Fibroblast of skin of abdomen (primary cell): ENCODE measurements around the gene ASPDH.

Experiments
- DNase-seq: peaks from one replicate; pipeline ENCODE4 v3.0.0-alpha.2; 2013

The ASPDH gene

DNA sequence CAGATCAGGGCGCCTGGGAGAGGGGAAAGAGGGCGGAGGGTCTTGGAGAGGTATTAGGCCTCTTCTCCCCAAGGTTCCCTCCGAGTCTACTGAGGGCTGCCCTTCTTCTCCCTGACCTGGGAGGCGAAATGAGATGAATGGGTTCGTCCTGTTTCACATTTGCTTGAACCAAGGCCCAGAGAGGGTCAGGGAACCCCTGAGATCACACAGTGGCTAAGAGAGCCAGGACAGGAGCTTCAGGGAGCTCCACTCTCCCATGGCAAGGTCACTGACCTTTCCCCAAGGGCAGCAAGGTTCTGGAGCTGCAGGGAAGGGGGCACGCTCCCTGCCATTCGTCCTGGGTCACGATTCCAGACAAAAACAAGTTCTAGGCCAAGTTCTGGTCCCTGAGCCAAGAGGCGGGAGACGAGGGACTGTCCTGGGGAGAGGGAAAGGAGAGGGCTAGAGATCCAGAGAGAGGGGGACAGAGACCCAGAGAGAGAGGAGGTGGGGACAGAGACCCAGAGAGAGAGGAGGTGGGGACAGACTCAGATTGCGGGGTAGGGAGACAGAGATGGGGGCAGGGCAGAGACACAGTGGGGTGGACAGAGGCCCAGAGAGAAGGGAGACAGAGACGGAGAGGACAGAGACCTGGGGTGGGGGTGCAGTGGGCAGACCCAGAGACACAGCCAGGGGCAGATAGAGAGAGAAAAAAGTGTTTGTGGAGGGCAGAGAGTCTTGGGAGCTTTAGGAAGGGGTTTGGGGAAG is 541 bp downstream of the ASPDH start:
- no peak for DNase-seq

DNA sequence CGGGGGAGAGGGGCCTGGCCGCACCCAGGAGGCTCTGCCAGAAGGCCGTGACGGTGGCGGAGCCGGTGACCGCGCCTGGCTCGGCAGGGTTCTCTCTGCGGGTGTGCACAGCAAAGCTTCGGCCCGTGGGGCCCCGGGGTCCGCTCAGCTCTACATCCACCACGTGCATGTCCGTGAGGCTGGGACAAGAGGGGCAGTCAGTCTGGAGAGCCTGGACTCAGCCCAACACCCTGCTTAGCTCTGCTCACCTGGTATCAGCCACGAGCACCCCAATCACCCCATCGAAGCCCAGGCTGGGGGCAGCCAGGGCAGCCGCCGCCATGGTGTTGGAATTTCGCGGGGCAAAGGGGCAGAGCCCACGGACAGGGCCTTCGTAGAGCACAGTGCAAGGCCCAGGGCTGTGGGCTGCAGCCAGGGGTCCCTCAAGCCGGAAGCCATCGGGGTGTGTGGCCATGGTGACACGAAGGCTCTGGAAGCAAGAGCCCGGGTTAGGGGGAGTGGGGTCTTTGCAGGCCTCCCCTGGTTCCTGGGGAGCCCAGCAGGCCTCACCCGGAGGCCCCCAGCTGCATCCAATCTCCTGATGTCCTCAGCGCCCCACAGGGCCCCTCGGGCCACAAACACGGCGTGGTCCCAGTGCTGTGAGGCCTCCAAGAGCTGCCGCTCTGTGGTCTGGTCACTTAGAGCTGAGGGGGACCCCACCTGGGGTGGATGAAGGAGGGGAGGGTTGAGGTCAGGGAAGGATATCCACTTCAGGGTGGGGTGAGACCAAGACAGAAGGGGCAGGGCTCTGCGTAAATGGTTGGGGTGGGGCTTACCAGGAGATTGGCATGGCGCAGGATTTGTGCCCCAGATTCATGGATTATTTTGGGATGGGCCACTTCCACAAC is 1.4 kb downstream of the ASPDH start:
- DNase-seq: no peak

DNA sequence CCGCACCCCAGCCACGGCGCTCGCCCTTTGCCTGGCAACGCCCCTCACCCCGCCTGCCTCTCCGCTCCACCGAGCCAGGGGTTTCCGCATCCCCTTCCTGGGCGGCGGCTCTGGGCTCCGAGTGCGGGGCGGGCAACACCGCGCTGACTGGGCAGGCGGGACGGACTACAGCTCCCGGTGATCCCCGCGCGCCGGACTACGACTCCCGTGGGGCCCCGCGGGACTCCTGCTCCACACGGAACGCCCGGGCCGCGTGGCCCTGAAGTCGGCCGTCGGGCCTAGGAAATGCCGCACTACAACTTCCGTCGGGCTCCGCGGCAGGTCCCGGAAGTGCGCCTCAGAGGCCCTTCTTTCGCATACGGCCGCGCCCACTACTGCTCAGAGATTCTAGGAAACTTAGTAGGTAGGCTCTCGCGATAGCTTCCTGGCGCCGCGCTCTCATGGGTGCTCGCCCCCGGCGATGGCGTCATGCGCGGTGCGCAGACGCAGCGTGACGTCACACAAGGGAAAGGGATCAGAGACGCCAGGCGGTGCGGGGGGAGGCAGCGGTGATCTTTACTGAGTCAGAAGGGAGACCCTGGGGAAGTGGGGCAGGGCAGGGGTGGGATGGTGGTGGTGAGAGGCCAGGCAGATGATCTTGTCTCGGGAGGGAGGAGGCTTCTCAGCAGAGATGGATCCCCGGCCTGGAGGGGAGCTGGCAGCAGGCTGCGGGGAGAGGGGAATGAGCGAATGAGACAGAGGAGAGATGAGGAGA is 2.5 kb downstream of the ASPDH start, which contains the start of gene JOSD2:
TSS of gene JOSD2 (minus strand) at position 123 of the 754 bp plus-strand sequence. CDS start 760 bp downstream, outside the sequence.
- peak; percentile 100 for DNase-seq

DNA sequence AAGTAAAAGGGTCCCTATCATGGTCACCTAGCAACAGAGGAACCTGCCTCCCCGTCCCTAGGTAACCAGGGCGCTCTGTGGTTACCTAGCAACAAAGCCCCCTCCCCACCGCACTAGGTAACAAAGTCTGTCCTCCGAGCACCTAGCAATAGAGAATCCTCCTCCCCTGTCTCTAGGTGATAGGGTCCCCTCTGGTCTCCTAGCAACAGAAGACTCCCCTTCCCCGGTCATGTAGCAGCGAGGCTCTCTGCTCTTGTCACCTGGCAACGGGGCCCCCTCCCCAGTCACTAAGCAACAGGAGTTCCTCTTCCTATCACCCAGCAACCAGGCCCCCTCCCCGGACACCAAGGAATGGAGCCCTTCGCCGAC is 3.0 kb downstream of the ASPDH start:
- no peak for DNase-seq

DNA sequence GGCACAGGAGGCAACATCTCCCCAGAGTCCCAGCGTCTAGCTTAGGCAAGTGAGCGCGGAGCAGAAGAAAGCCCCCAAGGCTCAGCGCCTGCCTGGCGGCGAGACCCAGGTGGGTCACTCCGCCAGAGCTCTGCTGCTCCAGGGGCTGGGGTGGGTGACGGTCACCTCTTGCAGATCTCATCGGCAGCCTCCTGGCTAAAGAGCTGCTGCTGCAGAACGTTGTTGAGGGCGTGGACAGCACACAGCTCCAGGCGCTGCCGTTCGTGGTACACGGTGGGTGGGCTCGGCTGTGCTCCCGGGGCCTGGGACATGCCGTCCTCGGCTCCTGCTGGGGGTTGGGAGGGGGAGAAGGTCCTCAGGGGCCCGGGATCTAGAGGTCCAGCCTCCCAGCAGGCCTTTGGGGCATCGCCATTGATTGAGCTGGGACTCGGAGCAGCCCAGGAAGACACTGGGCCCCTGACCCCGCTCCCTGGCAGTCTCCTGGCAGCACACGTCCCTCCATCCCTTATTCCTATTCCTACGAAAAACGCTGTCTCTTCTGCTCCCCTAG is 3.5 kb downstream of the ASPDH start:
- DNase-seq: no peak

DNA sequence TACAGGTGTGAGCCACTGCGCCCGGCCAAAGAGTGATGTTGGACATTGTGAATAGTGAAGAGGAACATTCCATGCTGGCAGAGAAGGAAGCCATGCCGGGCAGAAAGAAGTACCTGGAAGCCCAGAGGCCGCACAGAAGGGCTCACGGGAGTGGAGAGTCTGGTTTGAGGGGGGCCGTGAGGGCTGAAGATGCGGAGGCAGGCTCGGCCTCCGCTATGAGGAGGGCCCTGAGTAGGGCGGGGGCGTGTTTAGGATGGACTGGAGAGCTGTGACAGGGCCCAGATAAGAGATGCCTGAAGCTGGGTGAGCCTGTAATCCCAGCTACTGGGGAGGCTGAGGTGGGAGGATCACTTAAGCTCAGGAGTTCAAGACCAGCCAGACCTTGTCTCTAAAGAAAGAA is 4.3 kb downstream of the ASPDH start:
- no peak for DNase-seq

DNA sequence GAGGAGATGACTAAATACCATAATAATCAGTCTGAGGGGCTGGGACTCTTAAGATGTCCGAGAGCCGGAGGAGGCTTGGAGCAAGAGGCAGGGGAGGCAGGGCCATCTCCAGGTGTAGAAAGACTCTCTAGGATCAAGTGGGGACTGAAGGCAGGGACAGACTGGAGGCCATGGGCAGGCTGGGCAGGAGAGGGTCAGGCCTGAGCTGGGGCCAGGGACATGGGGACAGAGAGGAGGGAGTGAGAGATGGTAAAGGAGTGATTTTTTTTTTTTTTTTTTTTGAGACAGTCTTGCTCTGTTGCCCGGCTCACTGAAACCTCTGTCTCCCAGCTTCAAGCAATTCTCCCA is 4.9 kb downstream of the ASPDH start:
- DNase-seq: no peak

DNA sequence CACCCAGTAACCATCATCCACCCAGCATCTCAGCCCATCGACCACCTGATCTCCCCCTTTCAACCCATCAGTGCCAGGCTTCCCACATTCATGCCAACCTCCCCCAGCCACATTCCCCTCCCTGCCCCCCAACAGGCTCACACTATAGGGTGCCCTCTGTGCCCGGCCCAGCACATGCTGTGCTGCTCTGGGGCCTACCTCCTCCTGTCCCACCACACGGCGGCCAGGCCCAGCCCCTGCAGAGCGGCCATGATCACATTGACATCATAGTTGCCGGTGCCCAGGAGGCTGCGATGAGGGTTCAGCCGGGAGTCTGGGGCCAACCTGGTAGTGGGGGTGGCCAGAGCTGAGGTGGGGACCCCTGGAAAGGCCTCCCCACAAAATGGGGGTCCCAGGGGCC is 6.3 kb downstream of the ASPDH start:
- DNase-seq: no peak

DNA sequence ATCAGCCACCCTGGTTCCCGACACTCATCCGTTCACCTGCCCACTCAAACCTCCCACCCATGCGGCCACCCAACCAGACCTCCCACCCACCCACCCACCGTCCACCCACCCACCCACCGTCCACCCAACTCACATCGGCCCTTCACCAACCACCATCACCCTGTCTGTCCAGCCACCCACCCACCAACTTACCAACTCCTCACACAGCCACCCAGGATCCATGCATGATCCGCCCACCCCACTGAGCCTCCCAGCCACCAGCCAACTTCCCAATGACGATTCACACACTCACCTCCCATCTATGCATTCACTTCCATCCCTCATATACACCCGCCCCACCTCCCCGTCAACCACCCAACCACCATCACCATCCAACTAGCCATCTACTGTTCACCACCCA is 7.0 kb downstream of the ASPDH start:
- DNase-seq: no peak

DNA sequence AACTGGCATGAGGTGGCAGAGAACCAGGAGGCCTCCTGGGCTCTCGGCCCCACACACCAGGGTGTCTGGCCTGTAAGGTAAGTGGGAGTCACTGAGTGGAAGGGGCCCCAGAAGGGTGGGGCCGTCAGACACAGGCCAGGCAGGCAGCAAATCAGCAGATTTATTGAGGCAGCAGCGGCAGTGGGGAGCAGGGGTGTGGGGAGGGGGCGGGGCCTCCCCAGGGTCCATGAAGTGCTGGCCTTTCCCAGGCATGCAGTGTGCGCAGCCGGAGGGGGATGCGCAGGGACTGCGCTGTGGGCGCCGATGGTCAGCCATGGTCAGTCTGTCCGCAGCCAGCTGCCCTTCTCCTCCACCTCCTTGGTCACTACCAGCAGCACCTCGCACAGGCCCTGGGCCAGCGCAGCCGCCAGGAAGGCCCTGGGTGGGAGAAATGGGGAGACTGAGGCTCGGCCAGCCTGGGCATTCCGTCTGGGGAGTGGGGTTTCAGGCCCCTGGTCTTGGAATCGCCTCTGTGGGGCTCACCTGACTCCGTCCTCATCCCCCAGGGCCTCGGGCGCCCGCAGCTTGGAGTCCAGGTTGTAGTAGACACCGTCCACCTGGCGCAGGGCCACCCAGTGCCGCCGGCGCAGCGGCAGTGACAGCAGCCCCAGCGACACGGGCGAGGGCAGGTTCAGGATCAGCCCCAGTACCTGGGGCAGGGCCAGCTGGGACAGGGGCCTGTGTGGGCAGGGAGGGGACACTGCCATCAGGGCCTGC is 7.7 kb downstream of the ASPDH start:
- no peak for DNase-seq

DNA sequence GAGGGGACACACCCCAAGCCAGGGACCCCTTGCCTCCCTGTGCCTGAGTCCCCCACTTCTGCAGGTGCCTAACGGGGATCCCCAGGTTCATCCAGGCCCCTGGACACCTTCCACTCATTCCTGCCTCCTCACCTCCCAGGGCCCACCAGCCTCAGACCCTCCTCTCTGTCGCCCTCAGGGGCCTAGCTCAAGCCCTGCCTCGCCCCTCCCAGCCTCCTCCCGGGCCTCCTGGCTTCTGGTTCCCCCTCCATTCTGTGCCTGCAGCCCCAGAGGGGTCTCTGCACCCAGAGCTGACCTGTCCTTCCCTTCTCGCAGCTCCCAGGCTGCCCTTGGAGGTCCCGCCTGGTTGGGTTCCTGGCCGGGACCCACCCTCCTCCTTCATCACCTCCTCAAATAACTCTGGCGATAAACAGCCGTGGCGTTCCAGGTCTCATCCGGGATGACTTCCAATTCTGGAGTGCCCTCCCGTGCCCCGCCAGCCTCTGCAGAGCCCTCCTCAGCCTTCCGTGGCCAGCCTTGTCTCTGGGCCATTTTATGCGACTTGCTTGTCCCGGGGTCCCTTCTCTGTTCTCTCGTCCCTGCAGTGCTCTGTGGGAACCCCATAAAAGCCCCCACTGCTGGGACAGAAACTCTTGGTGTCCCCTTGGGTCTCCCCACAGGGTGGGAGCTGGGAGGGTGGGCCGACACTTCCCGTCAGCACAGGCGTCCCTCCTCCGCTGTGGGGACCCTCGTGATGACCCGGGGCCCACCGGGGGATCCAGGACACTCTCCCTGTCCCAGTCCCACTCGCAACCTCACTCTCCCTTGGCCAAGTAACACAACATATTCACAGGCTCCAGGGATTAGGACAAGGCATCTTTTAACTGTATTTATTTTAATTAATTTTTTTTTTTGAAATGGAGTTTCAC is 11.9 kb downstream of the ASPDH start:
- DNase-seq: no peak

DNA sequence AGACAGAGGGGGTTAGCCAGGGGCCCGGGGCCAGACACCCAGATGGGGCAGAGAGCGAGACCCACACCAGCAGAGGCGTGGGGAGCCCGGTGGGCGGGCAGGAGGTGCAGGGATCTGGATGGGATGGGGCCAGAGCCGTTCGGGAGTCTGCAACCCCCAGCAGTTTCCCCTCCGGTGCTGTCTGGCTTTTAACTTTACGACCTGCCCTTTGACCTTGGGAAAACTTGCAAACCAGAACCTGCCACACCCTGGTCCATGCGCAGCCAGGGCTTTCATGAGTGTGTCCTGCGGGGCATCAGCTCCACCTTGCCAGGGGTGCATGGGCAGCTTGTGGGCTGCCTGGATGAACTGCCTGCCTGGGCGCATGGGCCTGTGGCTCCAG is 12.5 kb downstream of the ASPDH start:
- DNase-seq: no peak

DNA sequence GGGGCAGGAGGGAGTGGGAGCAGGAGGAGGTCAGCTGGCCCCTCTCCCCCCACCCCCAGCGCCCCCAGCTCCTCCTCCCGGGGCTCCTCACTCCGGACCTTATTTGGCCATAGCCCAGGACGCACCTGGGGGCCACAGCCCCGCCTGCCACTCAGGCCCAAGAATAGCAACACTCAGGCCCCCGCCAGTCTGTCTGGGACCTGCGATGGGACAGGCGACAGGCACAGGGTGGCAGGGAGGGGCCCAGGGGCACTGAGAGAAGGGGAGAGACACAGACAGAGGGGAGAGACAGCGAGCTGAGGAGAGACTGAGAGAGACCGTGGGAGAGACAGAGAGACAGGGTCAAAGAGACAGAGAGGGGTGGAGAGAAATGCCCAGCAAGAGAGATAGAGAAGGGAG is 13.0 kb downstream of the ASPDH start:
- DNase-seq: no peak

DNA sequence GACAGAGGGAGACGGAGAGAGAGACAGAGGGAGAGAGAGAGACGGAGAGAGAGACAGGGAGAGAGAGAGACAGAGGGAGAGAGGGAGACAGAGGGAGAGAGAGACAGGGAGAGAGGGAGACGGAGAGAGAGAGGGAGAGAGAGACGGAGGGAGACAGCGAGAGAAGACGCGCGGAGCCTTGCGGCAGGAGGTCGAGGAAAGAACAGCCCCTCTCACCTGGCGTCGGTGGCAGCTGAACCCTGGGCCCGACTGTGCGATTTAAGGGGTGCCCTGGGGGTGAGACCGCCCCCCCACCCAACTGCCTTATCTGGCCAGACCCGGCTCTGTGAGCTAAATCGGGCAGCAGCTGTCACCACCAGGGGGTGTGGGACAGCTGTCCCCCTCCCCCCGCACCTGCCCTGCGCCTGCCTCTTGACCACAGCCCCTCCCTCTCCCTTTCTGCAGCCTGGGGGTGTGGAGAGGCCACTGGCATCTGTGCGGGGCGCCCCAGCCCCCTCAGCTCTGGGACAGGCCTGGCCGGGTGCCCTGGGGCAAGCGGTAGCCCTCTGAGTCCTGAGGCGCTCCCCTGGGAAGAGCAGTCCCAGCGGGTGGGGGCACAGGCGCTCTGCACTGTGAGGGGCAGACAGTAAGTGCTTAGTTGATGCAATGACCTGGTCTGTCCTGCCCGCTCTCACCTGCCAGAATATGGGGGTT is 13.5 kb downstream of the ASPDH start:
- no peak for DNase-seq

DNA sequence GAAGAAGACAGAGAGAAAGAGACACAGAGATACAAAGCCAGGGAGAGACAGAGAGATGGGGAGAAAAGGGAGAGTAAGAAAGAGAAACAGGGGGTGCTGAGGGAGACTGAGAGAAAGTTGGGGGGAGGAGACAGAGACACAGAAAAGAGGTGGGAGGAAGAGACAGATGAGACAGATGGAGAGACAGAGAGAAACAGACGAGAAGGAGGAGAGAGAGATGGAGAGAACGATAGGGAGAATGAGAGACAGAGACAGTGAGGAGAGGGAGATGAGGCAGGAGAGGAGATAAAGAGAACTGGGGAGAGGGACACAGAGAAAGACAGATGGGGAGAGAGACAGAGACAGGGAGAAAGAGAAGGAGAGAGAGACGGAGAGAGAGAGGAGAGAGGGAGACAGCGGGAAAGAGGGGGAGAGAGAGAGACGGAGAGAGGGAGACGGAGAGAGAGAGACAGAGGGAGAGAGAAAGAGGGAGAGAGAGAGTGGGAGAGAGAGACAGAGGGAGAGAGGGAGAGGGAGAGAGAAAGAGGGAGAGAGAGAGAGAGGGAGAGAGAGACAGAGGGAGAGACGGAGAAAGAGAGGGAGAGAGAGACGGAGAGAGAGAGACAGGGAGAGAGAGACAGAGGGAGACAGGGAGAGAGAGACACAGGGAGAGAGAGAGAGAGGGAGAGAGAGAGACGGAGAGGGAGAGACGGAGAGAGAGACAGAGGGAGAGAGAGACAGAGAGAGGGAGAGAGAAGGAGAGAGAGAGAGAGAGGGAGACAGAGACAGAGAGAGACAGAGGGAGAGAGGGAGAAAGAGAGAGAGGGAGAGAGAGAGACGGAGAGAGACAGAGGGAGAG is 15.3 kb downstream of the ASPDH start:
- no peak for DNase-seq

DNA sequence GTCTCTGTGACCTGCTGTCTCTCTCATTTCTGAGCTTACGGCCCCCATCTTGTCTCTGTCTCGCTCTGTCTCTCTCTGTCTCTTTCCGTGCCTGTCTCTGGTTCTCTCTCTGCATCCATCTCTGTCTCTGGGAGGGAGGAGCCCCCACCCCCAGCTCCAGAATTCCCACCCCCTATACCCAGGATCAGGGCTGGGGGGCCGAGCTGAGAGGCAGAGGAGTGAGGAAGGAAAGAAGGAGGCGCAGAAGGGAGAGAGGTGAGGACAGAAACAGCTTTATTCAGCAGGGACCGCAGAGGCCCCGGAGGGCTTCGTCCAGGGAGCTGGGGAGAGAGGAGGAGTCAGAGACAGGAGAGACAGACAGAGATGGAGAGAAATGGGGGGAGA is 16.7 kb downstream of the ASPDH start:
- DNase-seq: no peak

DNA sequence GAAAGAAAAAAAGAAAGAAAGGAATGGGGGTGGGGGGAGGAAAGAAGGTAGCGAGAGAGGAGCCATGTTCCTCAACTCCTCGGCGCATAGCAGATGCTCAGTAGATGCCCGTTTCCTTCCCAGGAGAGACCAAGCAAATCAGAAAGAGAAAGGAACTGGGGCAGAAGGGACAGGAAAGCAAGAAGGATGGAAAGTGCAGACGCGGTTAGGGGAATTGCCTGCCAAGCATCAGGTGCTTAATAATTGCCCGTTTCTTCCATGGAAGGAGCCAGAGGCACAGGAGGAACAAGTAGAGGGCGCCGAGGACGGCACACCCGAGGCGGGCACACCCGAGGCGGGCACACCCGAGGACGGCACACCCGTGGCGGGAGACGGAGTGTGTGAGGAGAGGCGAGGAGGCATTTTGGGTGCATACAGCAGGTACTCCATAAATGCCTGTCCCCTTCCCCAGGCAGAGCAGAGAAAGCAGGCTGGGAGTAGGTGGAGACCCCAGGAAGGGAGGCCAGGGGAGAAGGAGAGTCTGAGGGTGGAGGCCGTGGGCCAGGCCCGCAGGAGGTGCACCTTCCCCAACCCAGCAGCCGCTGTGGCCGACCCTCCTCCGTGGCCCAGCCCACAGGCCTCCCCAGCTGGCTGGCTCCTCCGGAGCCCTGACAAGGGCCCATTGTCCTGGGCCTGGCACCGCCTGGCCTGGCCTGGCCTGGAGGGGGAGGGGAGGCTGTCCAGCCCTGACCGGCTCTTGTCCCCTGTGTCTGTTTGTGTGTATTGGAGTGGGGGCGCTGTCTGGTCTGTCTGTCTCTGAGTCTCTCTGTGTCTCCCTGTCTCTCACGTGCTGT is 17.3 kb downstream of the ASPDH start:
- DNase-seq: no peak

DNA sequence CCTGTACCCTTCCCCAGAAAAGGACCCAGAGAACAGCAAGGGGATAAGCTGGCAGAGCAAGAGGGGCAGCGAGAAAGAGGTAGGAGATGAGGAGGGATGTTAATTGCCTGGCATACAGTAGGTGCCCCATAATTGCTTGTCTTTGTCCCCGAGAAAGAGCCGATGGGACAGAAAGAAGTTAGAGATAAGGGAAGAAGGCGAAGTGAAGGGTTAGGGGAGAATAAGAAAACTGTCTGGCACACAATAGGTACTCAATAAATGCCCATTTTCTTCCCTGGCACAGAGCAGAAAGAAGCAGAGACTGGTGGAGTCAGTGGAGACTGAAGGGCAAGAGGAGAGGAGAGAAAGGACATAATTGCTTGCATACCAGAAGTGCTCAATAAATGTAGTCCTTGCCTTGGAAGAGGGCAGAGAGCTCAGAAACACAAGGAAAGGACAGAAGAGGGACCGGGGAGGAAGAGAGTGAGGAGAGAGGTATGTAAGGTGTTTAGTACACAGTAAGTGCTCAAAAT is 18.6 kb downstream of the ASPDH start:
- no peak for DNase-seq
